Activated CD8-positive, alpha-beta T cell treated with anti-CD3 and anti-CD28 coated beads for 36 hours (primary cell): ENCODE results near the gene ASRGL1. TPM values are rescaled to one million over a fixed set of nuclear protein-coding genes. Genes with fewer than 3 reads are reported as not detected.

Source experiments
- ATAC-seq: fragments of 200-7000 bp; cut with Tn5 transposase; one replicate; pipeline ENCODE4 v1.10.0; 2021; ENCODE audit warnings: mild to moderate bottlenecking, moderate library complexity
- CTCF ChIA-PET: fragments of 350-600 bp; sonication (Branson Sonifier 250); formaldehyde crosslinking; loops from one replicate; lab custom pipeline; 2021; ENCODE audit warnings: antibody characterized with exemption; lab: Charles Lee
- POLR2A ChIA-PET: fragments of 350-600 bp; sonication (Branson Sonifier 250); formaldehyde crosslinking; loops from one replicate; lab custom pipeline; 2021; ENCODE audit warnings: antibody characterized with exemption; lab: Charles Lee
- DNase-seq: peaks from one replicate; pipeline ENCODE4 v3.0.0-alpha.2; 2020
- H3K27ac Mint-ChIP-seq: one replicate; pipeline ENCODE4 v1.8.0; 2021; ENCODE audit warnings: mild to moderate bottlenecking, mixed read lengths
- H3K27me3 Mint-ChIP-seq: one replicate; pipeline ENCODE4 v1.8.0; 2021; ENCODE audit warnings: mixed read lengths
- H3K36me3 Mint-ChIP-seq: one replicate; pipeline ENCODE4 v1.8.0; 2021; ENCODE audit warnings: low read depth, mixed read lengths
- H3K4me1 Mint-ChIP-seq: one replicate; pipeline ENCODE4 v1.8.0; 2021; ENCODE audit warnings: low read depth, mixed read lengths
- H3K4me3 Mint-ChIP-seq: one replicate; pipeline ENCODE4 v1.8.0; 2021; ENCODE audit warnings: mild to moderate bottlenecking, moderate library complexity, mixed read lengths
- H3K9me3 Mint-ChIP-seq: one replicate; pipeline ENCODE4 v1.8.0; 2021; ENCODE audit warnings: mixed read lengths
- intact Hi-C: fragments of 100-400 bp; cut with micrococcal nuclease; formaldehyde crosslinking; loops from one replicate; pipeline ENCODE4 v1.10.0; 2022
- total RNA-seq, 2 experiments: library from RNA; stranded (reverse); gene quantifications; one replicate each; pipeline ENCODE4 v1.2.3, GENCODE V29; 2021
- TF ChIP-seq, protein P1 (sequence below): fragments of 200-600 bp; IDR thresholded peaks from one replicate; pipeline ENCODE4 v1.8.0; 2022; ENCODE audit warnings: antibody characterized with exemption, mild to moderate bottlenecking

ASRGL1 gene
- total RNA-seq, 2 experiments from 2014 or later, result 6.4 to 6.7 TPM

DNA sequence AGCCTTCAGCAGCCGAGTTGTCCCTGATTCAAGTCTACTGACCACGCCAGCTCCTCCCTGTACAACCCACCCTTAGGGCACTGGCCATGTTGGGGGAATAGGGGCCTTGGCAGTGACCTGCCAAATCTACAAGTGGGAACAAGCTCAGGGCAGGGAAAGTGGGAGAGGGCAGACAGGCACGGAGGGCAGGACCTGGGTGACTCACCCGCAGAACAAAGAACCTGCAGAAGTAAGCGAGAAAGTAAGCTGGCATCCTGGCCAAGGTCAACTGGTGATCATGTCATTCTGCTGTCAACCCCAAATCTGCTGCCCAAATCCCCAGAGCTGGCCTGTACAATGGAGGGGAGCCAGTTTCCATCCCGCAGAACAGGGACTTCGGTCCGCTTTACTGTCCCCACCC is 73.7 kb downstream of the ASRGL1 start:
- no peaks in the 10 kb centered on the region for H3K27me3 Mint-ChIP-seq
- H3K9me3 Mint-ChIP-seq, result no peaks in the 10 kb centered on the region
- no peak for ATAC-seq
- TF ChIP-seq, protein P1, sequence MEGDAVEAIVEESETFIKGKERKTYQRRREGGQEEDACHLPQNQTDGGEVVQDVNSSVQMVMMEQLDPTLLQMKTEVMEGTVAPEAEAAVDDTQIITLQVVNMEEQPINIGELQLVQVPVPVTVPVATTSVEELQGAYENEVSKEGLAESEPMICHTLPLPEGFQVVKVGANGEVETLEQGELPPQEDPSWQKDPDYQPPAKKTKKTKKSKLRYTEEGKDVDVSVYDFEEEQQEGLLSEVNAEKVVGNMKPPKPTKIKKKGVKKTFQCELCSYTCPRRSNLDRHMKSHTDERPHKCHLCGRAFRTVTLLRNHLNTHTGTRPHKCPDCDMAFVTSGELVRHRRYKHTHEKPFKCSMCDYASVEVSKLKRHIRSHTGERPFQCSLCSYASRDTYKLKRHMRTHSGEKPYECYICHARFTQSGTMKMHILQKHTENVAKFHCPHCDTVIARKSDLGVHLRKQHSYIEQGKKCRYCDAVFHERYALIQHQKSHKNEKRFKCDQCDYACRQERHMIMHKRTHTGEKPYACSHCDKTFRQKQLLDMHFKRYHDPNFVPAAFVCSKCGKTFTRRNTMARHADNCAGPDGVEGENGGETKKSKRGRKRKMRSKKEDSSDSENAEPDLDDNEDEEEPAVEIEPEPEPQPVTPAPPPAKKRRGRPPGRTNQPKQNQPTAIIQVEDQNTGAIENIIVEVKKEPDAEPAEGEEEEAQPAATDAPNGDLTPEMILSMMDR, result no peak
- no peak overlapping the region for H3K27ac Mint-ChIP-seq
- ChIA-PET POLR2A (no interaction called here), CTCF (interaction anchor here (0.8 to 2.3 kb wide), 4 partner anchors 10 to 18 kb away, joined by 3 to 6 read pairs (median 5); no protein-coding TSS in a partner anchor)
- no peaks in the 10 kb centered on the region for H3K36me3 Mint-ChIP-seq
- H3K4me1 Mint-ChIP-seq, result no peaks in the 10 kb centered on the region
- no peak overlapping the region for H3K4me3 Mint-ChIP-seq
- no peak for DNase-seq
- intact Hi-C loops, result no loop called here

GRCh38 chr11:62411524-62411923 is 74.3 kb downstream of the ASRGL1 start:
- POLR2A ChIA-PET, result no interaction called here
- TF ChIP-seq, protein P1, result no peak
- H3K36me3 Mint-ChIP-seq, result no peaks in the 10 kb centered on the region
- H3K27me3 Mint-ChIP-seq, result no peaks in the 10 kb centered on the region
- intact Hi-C loops, result no loop called here
- H3K27ac Mint-ChIP-seq, result no peak overlapping the region
- no peaks in the 10 kb centered on the region for H3K4me1 Mint-ChIP-seq
- DNase-seq, result no peak
- H3K4me3 Mint-ChIP-seq, result no peak overlapping the region
- ATAC-seq, result no peak
- CTCF ChIA-PET, result interaction anchor here (0.8 to 2.3 kb wide), 4 partner anchors 10 to 19 kb away, joined by 3 to 6 read pairs (median 5); no protein-coding TSS in a partner anchor
- no peaks in the 10 kb centered on the region for H3K9me3 Mint-ChIP-seq

GRCh38 chr11:62413060-62413696 is 75.9 kb downstream of the ASRGL1 start:
- no peaks in the 10 kb centered on the region for H3K27me3 Mint-ChIP-seq
- H3K36me3 Mint-ChIP-seq, result no peaks in the 10 kb centered on the region
- H3K27ac Mint-ChIP-seq, result no peak overlapping the region
- POLR2A ChIA-PET, result no interaction called here
- DNase-seq (no peak), ATAC-seq (no peak)
- intact Hi-C loops, result no loop called here
- no peaks in the 10 kb centered on the region for H3K9me3 Mint-ChIP-seq
- no peak overlapping the region for H3K4me3 Mint-ChIP-seq
- H3K4me1 Mint-ChIP-seq, result no peaks in the 10 kb centered on the region
- TF ChIP-seq, protein P1, result no peak
- CTCF ChIA-PET, result interaction anchor here (0.6 to 2.8 kb wide), 3 partner anchors 11 to 18 kb away, joined by 3 to 12 read pairs (median 11); no protein-coding TSS in a partner anchor

DNA sequence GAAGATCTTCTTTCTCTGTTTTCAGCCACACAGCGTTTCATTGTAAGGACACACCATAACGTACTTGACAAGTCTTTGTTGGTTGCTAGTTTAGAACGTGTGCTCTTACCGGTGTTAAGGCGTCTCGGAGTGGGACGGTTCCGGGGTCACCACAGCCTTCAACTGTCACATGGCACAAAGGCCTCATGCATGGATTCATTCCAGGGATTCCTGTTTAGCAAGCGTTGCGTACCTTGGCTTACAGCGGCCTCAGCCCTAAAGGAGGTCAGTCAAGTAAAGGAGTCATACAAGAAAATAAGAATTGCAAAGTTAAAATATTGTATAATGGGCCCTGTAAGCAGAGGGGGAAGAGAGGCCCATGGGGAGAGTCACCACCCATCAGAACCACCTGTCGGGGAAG is 79.3 kb downstream of the ASRGL1 start:
- H3K4me1 Mint-ChIP-seq, result no peaks in the 10 kb centered on the region
- H3K9me3 Mint-ChIP-seq, result no peaks in the 10 kb centered on the region
- TF ChIP-seq, protein P1, result no peak
- H3K4me3 Mint-ChIP-seq, result no peak overlapping the region
- intact Hi-C loops, result no loop called here
- H3K36me3 Mint-ChIP-seq, result no peaks in the 10 kb centered on the region
- no peaks in the 10 kb centered on the region for H3K27me3 Mint-ChIP-seq
- ChIA-PET CTCF (interaction anchor here (0.6 kb wide), 1 partner anchor 55 kb away, joined by 3 read pairs; no protein-coding TSS in a partner anchor), POLR2A (no interaction called here)
- ATAC-seq, result no peak
- DNase-seq, result no peak
- no peak overlapping the region for H3K27ac Mint-ChIP-seq

GRCh38 chr11:62418136-62418535 is 80.9 kb downstream of the ASRGL1 start:
- H3K4me1 Mint-ChIP-seq, result peaks cover 2% of the 10 kb centered on the region
- DNase-seq (no peak), ATAC-seq (no peak)
- ChIA-PET POLR2A (no interaction called here), CTCF (interaction anchor here (1.0 kb wide), 1 partner anchor 24 kb away, joined by 3 read pairs; no protein-coding TSS in a partner anchor)
- TF ChIP-seq, protein P1, result no peak
- intact Hi-C loops, result no loop called here
- no peak overlapping the region for H3K27ac Mint-ChIP-seq
- no peaks in the 10 kb centered on the region for H3K36me3 Mint-ChIP-seq
- no peaks in the 10 kb centered on the region for H3K27me3 Mint-ChIP-seq
- no peak overlapping the region for H3K4me3 Mint-ChIP-seq
- no peaks in the 10 kb centered on the region for H3K9me3 Mint-ChIP-seq
